HG03457 (cell line): ENCODE measurements around the gene GNG4.

ENCODE experiments used
- ATAC-seq: cut with Tn5 transposase; IDR thresholded peaks from one replicate; pipeline ENCODE4 v1.9.1; 2021; ENCODE audit warnings: moderate number of reproducible peaks; ENCODE audit not compliant: unreplicated experiment

GNG4 gene

GRCh38 chr1:235500971-235501540 is 148.5 kb downstream of the GNG4 start:
- no peak for ATAC-seq
